HS-5 (cell line): Measurements from ENCODE around the gene ASB8.
"Not testable (repeated sequence)": the region's sequence is repeated elsewhere in the genome, so short reads cannot be mapped to it uniquely, and the experiment has no call there.

Experiments
- DNase-seq: peaks from one replicate; pipeline ENCODE4 v3.0.0-alpha.2; 2012; ENCODE audit warnings: low read depth

Gene ASB8

GRCh38 chr12:48183091-48183875 lies 26.0 kb upstream of the ASB8 start, which contains the start of gene CCDC184:
TSS of gene CCDC184 (plus strand) at chr12:48183644. CDS start at chr12:48184123, 479 bp downstream.
- DNase-seq, result peak; percentile 66

GRCh38 chr12:48182631-48183030 lies 25.3 kb upstream of the ASB8 start:
- no peak for DNase-seq

GRCh38 chr12:48180857-48181495 lies 23.7 kb upstream of the ASB8 start:
- no peak for DNase-seq

- no peak for DNase-seq
Measured at GRCh38 chr12:48180424-48180823, 23.1 kb upstream of the ASB8 start.

DNA sequence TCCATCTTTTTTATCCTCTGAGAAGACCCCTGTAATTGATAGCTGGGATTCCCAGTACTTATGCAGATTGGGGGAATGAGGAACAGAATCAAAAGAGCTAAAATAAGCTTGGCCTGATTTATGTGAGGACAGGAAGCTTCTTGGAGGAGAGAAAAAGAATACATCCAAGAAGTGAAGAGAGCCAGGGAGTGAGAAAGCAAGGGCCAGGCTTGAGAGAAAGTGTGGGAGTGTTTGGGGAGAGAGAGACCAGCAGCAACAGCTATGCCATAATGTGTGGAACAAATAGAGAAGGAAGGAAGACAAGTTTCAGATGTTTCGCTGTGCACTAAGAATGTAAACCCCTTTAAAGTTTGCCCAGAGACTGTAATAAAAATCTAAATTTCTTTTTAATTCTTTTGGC lies 22.2 kb upstream of the ASB8 start:
- no peak for DNase-seq

DNA sequence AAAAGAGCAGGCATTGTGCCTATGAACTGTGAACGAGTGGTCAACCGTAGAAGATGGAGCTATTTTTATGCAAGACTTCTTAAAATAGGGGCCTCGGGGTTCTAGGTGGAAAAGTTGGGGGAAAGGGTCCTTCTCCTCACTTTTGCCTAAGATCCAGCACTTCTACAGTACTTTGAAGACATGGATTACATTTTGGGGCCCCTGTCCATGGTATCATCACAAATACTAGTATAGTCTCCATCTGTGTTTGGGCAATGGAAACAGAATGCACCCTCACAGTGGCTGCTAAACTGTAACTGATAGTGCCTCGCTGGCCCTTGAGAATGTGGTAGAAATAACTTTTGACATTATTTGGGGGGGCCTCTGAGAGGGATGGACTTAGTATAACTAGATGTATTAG lies 20.7 kb upstream of the ASB8 start:
- DNase-seq, result no peak

DNA sequence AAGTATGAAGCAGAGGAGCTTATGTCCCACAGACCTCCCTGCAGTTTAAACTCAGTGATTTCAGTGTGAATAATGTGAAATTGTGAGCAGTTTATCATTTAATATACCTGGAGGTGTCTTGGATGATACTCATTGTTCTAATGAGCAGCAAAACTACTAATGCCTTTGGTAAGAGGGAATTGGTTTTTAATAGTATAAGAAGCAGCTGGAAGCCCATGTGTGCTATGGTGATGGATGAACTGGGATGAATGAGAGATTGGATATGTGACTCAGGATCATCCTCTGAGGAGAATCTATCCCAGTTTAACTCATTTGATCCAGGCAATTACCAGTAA lies 19.1 kb upstream of the ASB8 start:
- DNase-seq, result no peak

GRCh38 chr12:48175613-48176416 lies 18.5 kb upstream of the ASB8 start:
- DNase-seq, result no peak

DNA sequence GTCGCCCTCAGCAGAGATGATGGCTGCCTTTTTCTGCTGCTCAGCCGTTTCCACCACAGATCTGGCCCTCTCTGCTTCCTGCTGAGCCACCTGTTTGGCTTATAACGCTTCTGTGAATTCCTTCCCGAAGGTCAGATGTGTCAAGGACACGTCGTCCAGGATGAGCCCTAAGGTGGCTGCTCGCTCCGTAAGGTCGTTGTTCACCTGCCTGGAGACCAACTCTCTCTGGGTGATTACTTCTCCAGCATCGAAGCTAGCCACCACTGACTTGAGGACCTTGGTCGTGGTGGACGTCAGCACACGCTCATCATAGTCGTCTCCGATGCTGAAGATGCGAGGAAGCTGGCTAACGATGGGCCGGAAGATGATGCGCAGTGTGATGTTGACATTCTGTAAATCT lies 11.7 kb upstream of the ASB8 start:
- no peak for DNase-seq

- DNase-seq, result peak; percentile 15
Measured at GRCh38 chr12:48165089-48165981, 8.0 kb upstream of the ASB8 start.

DNA sequence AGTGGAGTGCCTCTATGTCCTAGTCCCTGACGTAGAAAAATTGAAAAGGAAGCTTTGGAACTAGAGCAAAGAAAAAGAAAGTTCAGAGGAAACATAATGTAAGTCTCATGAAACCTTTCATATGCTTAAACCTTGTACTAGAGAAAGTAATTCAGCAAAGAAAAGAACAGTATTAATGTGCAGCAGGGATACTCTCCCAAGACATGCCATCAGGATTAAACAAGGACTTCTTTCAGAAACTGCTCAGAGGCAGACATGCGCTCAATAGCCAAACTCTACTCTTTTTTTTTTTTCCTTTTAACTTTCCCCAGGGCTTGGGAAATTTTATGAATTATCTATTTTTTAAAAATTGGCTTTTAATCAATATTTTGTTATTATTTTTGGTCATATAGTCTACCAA lies 7.1 kb upstream of the ASB8 start:
- no peak for DNase-seq

GRCh38 chr12:48163150-48163747 lies 5.9 kb upstream of the ASB8 start:
- no peak for DNase-seq

GRCh38 chr12:48160807-48161206 lies 3.5 kb upstream of the ASB8 start:
- no peak for DNase-seq

GRCh38 chr12:48160046-48160445 lies 2.7 kb upstream of the ASB8 start:
- no peak for DNase-seq

GRCh38 chr12:48157889-48158370 lies 615 bp upstream of the ASB8 start:
- DNase-seq, result no peak

GRCh38 chr12:48156652-48157017 lies 680 bp downstream of the ASB8 start:
- no peak for DNase-seq

GRCh38 chr12:48155786-48156185 lies 1.5 kb downstream of the ASB8 start:
- DNase-seq, result not testable (repeated sequence)

- no peak for DNase-seq
Measured at GRCh38 chr12:48151103-48151771, 6.1 kb downstream of the ASB8 start.

- DNase-seq, result no peak
Measured at GRCh38 chr12:48145981-48146380, 11.3 kb downstream of the ASB8 start.

GRCh38 chr12:48143898-48144297 lies 13.4 kb downstream of the ASB8 start:
- no peak for DNase-seq
